ENCODE measurements around the gene AJM1. TPM values are rescaled to one million over a fixed set of nuclear protein-coding genes. Genes with fewer than 3 reads are reported as not detected.
"Not testable (repeated sequence)": the region's sequence is repeated elsewhere in the genome, so short reads cannot be mapped to it uniquely, and the experiment has no call there.

Gene AJM1
- total RNA-seq, 1 experiment from 2014 or later, result 7.1 TPM

DNA sequence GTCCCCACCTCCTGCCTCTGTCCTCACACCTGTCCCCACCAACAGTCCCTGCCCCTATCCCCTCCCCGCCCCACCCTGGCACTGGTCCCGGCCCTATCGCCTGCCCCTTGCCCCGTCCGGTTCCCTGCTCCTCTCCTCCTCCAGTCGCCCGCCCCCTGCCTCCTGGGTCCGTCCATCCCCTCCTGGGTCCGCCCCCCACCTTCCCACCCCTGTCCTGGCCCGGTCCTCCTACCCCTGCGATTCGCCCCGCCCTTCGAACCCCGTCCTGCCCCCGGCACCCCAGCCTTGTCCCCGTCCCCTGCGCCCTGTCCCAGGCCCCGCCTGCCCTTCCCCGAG, 23.5 kb downstream of the AJM1 start:
- Histone ChIP-seq H3K4me2 (ENCODE audit: low read length) (peak overlapping the region; percentile 79), H3K36me3 (ENCODE audit: control insufficient read depth in 1 of 2, insufficient read depth in 2 of 2, low read length in 2 of 2) (peaks cover 23 to 25% of the 10 kb centered on the region in 2 experiments; a peak in 3 of 4 replicates), H3K4me3 (replicated peaks in 1 of 2; ENCODE audit: low read depth in 1 of 2, low read length in 2 of 2) (peak overlapping the region; percentile 77 to 80), H3K27ac (ENCODE audit: low read depth, low read length) (peak overlapping the region; percentile 84), H3K4me1 (ENCODE audit: control insufficient read depth in 1 of 2, insufficient read depth in 2 of 2, low read length in 2 of 2) (peaks cover 4 to 13% of the 10 kb centered on the region in 2 experiments; a peak in 3 of 4 replicates), H3K27me3 (ENCODE audit: insufficient read depth, low read length) (no peaks in the 10 kb centered on the region), H3K79me2 (ENCODE audit: insufficient read depth, low read length) (peaks cover 31% of the 10 kb centered on the region), H3K9ac (ENCODE audit: low read length) (peak overlapping the region; percentile 84), H2AFZ (ENCODE audit: low read depth, low read length, poor library complexity, severe bottlenecking) (no peak overlapping the region), H3K9me2 (ENCODE audit: insufficient read depth) (no peaks in the 10 kb centered on the region), H3K9me3 (ENCODE audit: control insufficient read depth in 1 of 2, insufficient read depth in 1 of 2, low read depth in 1 of 2, low read length in 2 of 2) (no peaks in the 10 kb centered on the region; a peak in 1 of 4 replicates), H4K20me1 (ENCODE audit: insufficient read depth) (no peaks in the 10 kb centered on the region)
- BruUV-seq (replicated peaks), result no TSS peak
- TF ChIP-seq RAD21 (IDR thresholded peaks at IDR 0.05; ENCODE audit: low read depth) (no peak), JUND (IDR thresholded peaks at IDR 0.05) (no peak), CBX3 (IDR thresholded peaks at IDR 0.05; ENCODE audit: low read depth) (no peak), EZH2phosphoT487 (IDR thresholded peaks at IDR 0.05; ENCODE audit: borderline replicate concordance) (no peak), ELF1 (IDR thresholded peaks at IDR 0.05; ENCODE audit: borderline replicate concordance, low read depth) (no peak), ZFX (IDR thresholded peaks at IDR 0.05) (no peak), EZH2 (IDR thresholded peaks at IDR 0.05) (no peak), POLR2AphosphoS5 (IDR thresholded peaks at IDR 0.05; ENCODE audit: low read depth, low read length) (no peak), EGR1 (IDR thresholded peaks at IDR 0.05; ENCODE audit: low read depth) (no peak), POLR2A (IDR thresholded peaks at IDR 0.05; ENCODE audit: borderline replicate concordance, extremely low read depth, insufficient read depth, insufficient read length) (no peak), CEBPB (IDR thresholded peaks at IDR 0.05; ENCODE audit: low read depth) (no peak), YY1 (IDR thresholded peaks at IDR 0.05; ENCODE audit: extremely low read depth, insufficient replicate concordance, low read depth, low read length) (no peak), SP1 (IDR thresholded peaks at IDR 0.05; ENCODE audit: low read depth) (no peak)
- TF ChIP-seq, protein P1, sequence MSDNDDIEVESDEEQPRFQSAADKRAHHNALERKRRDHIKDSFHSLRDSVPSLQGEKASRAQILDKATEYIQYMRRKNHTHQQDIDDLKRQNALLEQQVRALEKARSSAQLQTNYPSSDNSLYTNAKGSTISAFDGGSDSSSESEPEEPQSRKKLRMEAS (IDR thresholded peaks at IDR 0.05), result no peak
- TF ChIP-seq, protein P2, sequence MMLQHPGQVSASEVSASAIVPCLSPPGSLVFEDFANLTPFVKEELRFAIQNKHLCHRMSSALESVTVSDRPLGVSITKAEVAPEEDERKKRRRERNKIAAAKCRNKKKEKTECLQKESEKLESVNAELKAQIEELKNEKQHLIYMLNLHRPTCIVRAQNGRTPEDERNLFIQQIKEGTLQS (IDR thresholded peaks at IDR 0.05), result no peak
- TF ChIP-seq, protein P3, sequence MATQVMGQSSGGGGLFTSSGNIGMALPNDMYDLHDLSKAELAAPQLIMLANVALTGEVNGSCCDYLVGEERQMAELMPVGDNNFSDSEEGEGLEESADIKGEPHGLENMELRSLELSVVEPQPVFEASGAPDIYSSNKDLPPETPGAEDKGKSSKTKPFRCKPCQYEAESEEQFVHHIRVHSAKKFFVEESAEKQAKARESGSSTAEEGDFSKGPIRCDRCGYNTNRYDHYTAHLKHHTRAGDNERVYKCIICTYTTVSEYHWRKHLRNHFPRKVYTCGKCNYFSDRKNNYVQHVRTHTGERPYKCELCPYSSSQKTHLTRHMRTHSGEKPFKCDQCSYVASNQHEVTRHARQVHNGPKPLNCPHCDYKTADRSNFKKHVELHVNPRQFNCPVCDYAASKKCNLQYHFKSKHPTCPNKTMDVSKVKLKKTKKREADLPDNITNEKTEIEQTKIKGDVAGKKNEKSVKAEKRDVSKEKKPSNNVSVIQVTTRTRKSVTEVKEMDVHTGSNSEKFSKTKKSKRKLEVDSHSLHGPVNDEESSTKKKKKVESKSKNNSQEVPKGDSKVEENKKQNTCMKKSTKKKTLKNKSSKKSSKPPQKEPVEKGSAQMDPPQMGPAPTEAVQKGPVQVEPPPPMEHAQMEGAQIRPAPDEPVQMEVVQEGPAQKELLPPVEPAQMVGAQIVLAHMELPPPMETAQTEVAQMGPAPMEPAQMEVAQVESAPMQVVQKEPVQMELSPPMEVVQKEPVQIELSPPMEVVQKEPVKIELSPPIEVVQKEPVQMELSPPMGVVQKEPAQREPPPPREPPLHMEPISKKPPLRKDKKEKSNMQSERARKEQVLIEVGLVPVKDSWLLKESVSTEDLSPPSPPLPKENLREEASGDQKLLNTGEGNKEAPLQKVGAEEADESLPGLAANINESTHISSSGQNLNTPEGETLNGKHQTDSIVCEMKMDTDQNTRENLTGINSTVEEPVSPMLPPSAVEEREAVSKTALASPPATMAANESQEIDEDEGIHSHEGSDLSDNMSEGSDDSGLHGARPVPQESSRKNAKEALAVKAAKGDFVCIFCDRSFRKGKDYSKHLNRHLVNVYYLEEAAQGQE (IDR thresholded peaks at IDR 0.05; ENCODE audit: low read depth), result no peak
- TF ChIP-seq, protein P4, sequence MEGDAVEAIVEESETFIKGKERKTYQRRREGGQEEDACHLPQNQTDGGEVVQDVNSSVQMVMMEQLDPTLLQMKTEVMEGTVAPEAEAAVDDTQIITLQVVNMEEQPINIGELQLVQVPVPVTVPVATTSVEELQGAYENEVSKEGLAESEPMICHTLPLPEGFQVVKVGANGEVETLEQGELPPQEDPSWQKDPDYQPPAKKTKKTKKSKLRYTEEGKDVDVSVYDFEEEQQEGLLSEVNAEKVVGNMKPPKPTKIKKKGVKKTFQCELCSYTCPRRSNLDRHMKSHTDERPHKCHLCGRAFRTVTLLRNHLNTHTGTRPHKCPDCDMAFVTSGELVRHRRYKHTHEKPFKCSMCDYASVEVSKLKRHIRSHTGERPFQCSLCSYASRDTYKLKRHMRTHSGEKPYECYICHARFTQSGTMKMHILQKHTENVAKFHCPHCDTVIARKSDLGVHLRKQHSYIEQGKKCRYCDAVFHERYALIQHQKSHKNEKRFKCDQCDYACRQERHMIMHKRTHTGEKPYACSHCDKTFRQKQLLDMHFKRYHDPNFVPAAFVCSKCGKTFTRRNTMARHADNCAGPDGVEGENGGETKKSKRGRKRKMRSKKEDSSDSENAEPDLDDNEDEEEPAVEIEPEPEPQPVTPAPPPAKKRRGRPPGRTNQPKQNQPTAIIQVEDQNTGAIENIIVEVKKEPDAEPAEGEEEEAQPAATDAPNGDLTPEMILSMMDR (IDR thresholded peaks at IDR 0.05 in 2 of 3, conservative IDR thresholded peaks at IDR 0.05 in 1 of 3; ENCODE audit: borderline replicate concordance in 1 of 3, insufficient read depth in 1 of 3, low read depth in 2 of 3, low read length in 2 of 3), result no peak
- DNase-seq (ENCODE audit: low read depth, low spot score) (no peak), ATAC-seq (peak; percentile 43)
- RAD21 ChIA-PET (ENCODE audit: low non-redundant PET in 1 of 2, low total read pairs in 2 of 2, uncharacterized antibody in 2 of 2, unreplicated experiment in 2 of 2), result no interaction called here
- CTCF ChIA-PET, result no interaction called here
- POLR2A ChIA-PET, result interaction anchor here (0.9 to 1.0 kb wide), 3 partner anchors 17 to 20 kb away, joined by 3 to 4 read pairs (median 4); partner anchors contain the start of gene TRAF2
- intact Hi-C loops (cut with micrococcal nuclease), result no loop called here

DNA sequence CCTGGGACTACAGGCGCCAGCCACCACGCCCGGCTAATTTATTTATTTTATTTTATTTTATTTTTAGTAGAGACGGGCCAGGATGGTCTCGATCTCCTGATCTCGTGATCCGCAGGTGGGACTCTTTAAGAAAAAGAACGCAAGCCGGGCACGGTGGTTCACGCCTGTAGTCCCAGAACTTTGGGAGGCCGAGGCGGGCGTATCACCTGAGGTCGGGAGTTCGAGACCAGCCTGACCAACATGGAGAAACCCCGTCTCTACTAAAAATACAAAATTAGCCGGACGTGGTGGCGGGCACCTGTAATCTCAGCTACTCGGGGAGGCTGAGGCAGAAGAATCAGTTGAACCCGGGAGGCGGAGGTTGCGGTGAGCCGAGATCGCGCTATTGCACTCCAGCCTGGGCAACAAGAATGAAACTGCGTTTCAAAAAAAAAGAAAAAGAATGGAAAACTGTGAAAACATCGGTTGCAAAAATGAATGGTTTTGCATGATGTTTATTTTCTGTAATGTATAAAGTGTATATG, 24.7 kb downstream of the AJM1 start:
- H4K20me1 ChIP-seq (ENCODE audit: insufficient read depth); H3K27me3 ChIP-seq (ENCODE audit: insufficient read depth, low read length); RAD21 ChIA-PET (ENCODE audit: low non-redundant PET in 1 of 2, low total read pairs in 2 of 2, uncharacterized antibody in 2 of 2, unreplicated experiment in 2 of 2); ATAC-seq; CTCF ChIA-PET; H3K9me3 ChIP-seq (ENCODE audit: control insufficient read depth in 1 of 2, insufficient read depth in 1 of 2, low read depth in 1 of 2, low read length in 2 of 2); intact Hi-C loops (cut with micrococcal nuclease); DNase-seq (ENCODE audit: low read depth, low spot score); H2AFZ ChIP-seq (ENCODE audit: low read depth, low read length, poor library complexity, severe bottlenecking); H3K9me2 ChIP-seq (ENCODE audit: insufficient read depth); BruUV-seq (replicated peaks); POLR2A ChIA-PET: not testable (repeated sequence)
- peak overlapping the region; percentile 43; the same call in 1 of the 2 replicates for H3K9ac ChIP-seq (ENCODE audit: low read length)
- peak overlapping the region; percentile 84; the same call in 1 of the 2 replicates for H3K27ac ChIP-seq (ENCODE audit: low read depth, low read length)
- H3K4me2 ChIP-seq (ENCODE audit: low read length), result peak overlapping the region; percentile 79
- H3K79me2 ChIP-seq (ENCODE audit: insufficient read depth, low read length), result peaks cover 31% of the 10 kb centered on the region
- H3K36me3 ChIP-seq (ENCODE audit: control insufficient read depth in 1 of 2, insufficient read depth in 2 of 2, low read length in 2 of 2), result peaks cover 19 to 24% of the 10 kb centered on the region in 2 experiments; a peak in 3 of 4 replicates
- H3K4me1 ChIP-seq (ENCODE audit: control insufficient read depth in 1 of 2, insufficient read depth in 2 of 2, low read length in 2 of 2), result peaks cover 4 to 13% of the 10 kb centered on the region in 2 experiments; a peak in 3 of 4 replicates
- peak overlapping the region; percentile 49 to 80 for H3K4me3 ChIP-seq (replicated peaks in 1 of 2; ENCODE audit: low read depth in 1 of 2, low read length in 2 of 2)
